GM19372 (cell line): ENCODE measurements around the gene JSRP1.
A peak's percentile ranks its signal among the peaks of the same experiment; 100 is the strongest.
"Not testable (repeated sequence)": the region's sequence is repeated elsewhere in the genome, so short reads cannot be mapped to it uniquely, and the experiment has no call there.

ENCODE experiments used
- ATAC-seq: cut with Tn5 transposase; IDR thresholded peaks from one replicate; pipeline ENCODE4 v1.9.1; 2021; ENCODE audit warnings: mild to moderate bottlenecking, low read depth, moderate library complexity; ENCODE audit not compliant: unreplicated experiment

Gene JSRP1

DNA sequence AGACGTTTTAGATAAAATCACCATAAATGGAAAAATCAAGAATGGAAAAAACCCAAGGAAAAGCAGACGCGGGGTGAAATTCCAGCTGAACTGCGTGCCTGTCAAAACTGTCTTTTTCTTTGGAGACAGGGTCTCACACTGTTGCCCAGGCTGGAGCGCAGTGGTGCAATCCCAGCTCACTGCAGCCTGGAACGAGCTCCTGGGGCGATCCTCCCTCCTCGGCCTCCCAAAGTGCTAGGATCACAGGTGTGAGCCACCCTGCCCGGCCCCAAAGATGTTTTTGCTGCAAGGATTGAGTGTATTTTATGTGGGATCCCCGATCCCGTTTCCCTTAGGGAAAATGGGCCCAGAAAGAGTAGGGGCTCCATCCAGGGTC lies 26.6 kb upstream of the JSRP1 start:
- no peak for ATAC-seq

DNA sequence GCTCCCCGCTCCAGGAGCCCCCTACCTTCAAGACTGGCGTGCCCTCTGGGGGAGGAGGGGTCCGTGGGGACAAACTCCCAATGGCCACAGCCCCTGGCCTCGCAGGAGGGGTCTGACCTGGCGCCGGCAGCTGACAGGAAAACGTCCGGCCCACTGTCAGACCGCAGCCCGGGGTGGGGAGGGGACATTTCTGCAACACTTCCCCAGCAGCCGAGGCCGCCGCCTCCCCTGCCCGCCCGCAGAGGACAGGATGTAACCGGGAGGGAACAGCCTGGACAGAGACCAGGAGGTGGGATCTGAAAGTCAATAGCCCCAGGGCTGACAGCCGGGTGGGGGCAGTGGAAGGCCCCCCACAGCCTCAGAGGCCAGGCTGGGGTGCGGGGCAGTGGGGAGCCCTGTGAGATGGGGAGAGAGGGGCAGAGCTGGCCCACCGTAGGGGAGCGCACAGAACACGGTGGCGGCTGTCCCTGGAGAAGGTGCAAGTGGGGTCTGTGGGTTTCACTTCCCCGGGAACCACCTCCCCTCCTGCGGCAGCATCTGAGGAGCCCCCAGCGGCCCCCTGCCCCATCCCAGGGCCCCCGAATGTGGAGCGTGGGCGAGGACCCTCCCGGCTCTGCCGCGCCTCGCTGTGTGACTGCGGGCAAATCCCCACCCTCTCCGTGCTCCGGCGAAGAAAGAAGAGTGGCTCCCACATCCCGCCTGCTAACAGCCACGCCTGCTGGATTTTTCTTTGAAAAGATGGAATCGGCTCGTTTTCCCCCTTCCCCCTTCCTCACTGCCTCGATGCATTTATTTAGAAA lies 26.0 kb upstream of the JSRP1 start, which contains the start of gene PEAK3:
Gene PEAK3, minus strand, starts transcription at position 114 of the 800 bp plus-strand sequence. CDS start 1,244 bp downstream, outside the sequence.
- no peak for ATAC-seq

DNA sequence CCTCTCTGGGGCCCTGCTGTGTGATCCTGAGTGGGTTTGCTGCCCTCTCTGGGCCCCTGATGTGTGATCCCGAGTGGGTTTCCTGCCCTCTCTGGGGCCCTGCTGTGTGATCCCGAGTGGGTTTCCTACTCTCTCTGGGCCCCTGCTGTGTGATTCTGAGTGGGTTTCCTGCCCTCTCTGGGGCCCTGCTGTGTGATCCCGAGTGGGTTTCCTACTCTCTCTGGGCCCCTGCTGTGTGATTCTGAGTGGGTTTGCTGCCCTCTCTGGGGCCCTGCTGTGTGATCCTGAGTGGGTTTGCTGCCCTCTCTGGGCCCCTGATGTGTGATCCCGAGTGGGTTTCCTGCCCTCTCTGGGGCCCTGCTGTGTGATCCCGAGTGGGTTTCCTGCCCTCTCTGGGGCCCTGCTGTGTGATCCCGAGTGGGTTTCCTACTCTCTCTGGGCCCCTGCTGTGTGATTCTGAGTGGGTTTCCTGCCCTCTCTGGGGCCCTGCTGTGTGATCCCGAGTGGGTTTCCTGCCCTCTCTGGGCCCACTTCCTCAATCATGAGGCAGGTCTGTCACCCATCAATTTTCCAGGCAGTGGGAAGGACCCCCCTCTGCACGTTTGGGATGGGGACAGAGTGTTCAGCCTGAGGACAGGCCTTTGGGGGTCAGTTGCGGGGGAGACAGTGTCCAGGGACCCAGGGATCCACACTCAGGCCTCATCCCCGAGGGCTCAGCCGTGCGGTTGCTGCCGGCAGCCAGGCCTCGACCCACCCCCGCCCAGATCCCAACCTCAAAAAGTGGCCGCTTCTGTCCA lies 25.2 kb upstream of the JSRP1 start:
- not testable (repeated sequence) for ATAC-seq

DNA sequence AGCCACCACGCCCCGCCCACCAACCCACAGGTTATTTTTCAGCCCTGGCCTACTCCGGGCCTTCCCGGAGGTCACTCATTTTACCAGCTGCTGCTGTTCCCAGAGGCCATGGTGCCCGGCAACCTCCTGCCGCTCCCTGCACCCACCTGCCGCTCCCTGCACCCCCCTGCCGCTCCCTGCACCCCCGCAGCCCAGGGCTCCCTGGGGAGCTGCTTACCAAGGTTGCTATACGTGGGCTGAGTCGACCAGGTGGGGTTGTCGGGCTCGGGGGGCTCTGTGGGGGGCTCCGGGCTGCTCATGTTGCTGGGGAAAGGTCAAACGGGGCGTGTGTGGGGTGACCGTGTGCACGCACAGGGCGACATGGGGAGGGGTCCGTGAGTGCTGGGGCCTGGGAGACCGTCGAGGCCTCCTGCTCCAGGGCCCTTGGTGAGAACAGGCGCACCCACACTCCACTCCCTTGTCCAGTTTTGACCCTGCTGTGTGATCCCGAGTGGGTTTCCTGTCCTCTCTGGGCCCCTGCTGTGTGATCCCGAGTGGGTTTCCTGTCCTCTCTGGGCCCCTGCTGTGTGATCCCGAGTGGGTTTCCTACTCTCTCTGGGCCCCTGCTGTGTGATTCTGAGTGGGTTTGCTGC lies 24.5 kb upstream of the JSRP1 start:
- ATAC-seq = no peak

DNA sequence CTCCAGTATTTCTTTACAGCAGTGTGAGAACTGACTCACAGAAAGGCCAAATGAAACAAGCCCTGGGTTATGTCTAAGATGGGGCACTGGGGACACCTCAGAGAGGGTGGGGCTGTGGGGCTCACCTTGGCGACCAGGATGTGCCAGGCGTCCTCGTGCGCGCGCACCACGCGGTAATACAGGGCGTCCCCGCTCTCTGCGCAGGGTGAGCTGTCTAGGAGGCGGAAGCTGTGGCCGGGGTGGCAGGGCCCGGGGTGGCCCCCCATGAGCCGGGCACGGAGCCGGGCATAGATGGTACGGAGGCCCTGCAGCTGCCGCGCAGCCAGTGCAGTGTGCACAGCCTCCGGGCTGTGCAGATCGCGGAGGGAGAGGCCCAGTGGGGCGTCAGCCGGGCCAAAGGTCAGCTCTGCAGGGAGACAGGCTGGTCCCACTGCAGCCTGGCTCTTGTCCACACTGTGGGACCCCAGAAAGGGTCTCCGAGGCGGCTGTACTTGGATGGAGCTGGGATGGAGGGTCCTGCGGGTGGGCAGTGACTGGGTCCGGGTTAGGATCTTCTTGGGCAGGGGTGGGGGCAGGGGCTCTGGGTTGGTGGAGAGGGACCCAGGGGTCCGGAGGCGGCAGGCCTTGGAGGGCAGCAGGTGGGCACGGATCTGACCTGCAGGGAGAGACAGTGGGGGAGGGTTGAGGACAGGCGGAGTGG lies 22.4 kb upstream of the JSRP1 start:
- ATAC-seq = no peak

DNA sequence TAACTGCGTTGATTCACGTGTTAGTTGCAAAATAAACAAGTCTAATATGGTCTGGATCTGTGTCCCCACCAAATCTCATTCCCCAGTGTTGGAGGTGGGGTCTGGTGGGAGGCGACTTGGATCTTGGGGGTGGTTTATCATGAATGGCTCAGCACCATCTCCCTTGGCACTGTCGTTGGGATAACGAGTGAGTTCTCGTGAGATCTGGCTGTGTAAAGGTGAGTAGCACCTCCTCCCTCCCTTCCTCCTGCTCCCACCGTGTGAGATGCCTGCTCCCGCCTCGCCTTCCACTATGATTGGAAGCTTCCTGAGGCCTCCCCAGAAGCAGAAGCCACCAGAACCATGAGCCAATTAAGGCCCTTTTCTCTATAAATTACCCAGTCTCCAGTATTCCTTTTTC lies 20.9 kb upstream of the JSRP1 start:
- ATAC-seq = no peak

DNA sequence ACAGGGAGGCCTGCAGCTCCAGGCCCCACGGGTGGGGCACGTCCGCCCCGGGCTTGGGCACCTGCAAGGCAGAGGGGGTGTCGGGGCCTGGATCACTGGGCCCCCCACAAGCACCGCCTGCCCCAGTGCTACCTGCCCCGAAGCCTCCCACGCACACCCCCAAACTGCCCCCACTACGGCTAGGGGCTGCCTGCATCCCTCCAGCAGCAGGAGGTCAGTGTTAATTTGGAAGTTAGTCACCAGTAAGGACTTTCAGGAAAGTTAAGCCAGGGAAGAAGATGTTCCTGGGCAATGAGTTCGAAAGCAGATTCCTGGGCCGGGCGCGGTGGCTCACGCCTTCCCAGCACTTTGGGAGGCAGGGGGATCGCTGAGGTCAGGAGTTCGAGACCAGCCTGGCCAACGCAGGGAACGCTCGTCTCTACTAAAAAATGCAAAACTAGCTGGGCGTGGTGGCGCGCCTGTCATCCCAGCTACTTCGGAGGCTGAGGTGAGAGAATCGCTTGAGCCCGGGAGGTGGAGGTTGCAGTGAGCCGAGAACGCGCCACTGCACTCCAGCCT lies 20.3 kb upstream of the JSRP1 start:
- no peak for ATAC-seq

DNA sequence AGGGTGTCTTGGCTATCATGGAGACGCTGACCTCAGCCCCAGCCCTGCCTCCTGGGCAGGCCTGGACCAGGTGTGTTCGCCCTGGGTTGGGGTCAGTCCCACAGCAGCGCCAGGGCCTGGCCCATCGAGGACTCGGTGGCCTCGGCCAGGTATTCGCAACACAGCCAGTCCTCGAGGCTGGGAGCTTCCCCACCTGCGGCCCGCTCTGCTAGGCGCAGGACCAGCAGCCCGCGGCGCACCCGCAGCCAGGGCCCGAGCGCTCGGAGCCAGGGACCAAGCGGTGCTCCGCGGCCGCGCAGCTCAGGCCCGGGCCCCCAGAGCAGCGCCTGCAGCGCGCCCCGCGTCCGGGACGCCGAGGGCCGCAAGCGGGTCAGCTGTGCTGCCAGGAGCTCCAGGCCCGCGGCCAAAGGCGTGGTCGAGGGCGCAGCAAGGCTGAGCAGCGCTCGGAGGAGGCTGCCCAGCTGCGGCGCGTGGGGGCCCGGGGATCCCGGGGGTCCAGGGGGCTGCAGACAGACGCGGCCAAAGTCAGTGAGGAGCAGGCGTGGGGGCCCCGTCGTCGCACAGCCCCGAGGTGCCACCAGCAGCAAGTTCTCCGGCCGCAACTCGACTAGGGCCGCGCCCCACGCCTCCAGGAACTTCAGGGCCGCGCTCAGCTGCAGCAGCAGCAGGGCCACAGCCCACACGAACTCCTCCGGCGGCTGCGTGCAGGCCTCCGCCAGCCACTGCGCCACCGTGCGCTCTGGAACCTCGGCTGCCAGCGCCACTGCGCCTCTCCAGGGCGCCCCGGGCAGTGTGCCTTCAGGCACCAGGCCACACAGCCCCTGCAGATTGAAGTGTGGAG lies 19.6 kb upstream of the JSRP1 start:
- ATAC-seq = no peak

DNA sequence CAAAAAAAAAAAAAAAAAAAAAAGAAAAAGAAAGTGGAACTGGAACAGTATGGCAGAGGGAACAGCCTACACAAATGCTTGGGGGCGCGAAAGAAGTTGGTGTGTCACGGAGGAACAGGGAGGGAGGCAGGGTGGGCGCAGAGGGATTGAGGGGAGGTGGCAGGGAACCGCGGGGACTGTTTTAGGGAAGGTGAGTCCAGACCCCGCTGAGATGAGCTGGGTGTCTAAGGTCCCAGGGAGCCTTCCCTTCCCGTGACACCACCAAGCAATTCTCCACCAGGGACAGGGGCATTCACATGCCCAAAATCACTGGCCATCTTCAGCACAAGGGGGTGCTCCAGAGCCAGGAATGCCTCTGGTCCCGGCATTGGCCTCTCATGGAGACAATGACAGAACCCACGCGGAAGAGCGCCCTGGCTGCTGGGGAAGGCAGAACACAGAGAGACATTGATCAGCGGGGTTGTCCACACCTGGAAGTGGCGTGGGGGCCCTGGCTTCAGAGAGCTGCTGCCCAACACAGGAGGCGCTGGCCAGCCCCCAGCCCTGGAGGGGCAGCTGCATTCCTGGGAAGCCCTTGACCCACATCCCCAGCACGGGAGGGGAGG lies 18.8 kb upstream of the JSRP1 start:
- ATAC-seq = no peak

DNA sequence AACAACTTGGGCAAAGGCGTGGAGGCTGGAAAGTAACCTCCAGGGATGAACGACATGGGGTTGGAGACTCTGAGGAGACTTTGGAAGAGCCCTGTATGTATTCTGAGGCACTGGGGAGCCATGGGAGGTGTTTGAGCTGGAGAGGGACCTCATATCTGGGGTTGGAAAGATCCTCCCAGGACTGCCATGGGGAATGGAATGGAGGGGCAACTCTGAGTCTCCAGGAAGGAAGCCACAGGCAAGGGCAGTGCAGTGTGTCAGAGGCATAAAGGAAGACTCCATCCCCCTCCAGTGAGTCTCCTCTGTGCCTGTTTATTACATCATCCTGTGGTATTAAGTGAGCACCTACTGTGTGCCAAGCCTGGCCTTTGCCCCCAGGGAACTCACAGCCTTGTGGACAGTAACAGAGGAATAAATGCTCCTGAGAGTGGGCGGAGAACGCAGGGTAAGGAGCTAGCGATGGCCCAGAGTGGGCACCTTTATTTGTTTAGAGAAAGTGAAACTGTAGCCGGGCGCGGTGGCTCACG lies 18.0 kb upstream of the JSRP1 start:
- ATAC-seq = no peak

DNA sequence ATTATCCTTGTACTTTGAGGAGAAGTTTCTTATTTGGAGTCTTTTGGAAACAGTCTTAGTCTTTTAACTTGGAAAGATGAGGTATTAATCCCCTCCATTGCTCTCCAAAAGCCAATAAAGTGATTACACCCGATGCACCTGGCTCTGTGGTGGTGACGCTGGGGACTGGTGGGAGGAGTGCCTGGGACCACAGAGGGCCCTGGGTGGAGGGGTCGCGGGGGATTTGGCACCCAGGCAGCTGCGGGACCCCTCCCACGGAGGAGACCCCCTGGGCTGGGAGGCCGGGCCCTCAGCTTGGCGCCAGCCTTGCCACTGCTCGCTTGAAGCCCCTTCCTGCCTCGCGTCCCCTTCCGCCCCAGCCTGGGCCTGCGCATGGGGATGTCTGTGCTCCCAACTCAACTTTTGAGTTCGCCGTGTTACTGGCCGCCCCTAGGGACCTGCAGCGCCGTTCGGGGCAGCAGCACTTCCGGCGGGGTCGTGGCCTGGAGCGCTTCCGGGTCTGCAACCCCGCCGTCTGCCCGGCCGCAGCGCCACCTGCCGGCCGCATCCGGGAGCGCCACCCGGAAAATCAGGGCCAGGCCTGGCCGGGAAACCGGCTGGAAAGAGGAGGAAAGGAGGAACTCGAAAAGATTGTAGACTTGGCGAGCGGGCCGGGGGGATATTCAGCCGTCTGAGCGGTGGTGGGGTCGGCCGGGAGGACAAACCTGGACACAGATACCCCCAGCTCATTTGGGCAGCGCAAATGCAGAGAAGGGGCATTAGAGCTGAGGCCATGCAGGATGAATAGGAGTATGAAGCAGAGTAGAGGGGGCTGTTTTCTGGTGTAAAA lies 17.4 kb upstream of the JSRP1 start:
- no peak for ATAC-seq

DNA sequence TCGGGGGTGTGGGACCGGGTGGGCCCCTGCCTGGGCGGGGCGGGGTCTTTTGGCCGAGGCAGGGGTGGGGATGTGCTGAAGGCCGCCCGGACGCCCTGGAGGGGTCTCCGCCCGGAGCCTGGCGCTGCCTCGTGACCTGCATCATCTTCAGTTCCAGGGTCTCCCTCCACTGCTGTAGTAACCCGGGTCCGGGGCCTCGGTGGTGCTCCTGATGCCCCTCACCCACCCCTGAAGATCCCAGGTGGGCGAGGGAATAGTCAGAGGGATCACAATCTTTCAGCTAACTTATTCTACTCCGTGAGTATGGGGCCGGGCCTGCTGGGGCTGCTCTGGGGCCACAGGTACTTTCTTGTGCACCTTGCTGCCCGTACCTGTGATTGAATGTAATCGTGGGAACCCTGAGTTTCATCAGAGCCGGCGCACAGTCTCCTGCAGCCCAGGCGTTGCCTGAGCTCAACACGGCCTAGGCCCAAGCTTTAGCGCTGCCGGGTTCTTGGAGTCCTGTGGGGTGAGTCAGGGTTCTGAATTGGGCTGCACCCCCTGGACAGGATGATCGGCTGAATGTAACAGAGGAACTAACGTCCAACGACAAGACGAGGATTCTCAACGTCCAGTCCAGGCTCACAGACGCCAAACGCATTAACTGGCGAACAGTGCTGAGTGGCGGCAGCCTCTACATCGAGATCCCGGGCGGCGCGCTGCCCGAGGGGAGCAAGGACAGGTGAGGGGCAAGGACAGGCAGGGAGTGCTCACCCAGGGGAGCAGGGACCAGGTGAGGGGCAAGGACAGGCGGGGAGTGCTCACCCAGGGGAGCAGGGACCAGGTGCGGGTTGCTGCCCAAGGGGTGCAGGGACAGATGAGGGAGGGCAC lies 15.3 kb upstream of the JSRP1 start:
- no peak for ATAC-seq

DNA sequence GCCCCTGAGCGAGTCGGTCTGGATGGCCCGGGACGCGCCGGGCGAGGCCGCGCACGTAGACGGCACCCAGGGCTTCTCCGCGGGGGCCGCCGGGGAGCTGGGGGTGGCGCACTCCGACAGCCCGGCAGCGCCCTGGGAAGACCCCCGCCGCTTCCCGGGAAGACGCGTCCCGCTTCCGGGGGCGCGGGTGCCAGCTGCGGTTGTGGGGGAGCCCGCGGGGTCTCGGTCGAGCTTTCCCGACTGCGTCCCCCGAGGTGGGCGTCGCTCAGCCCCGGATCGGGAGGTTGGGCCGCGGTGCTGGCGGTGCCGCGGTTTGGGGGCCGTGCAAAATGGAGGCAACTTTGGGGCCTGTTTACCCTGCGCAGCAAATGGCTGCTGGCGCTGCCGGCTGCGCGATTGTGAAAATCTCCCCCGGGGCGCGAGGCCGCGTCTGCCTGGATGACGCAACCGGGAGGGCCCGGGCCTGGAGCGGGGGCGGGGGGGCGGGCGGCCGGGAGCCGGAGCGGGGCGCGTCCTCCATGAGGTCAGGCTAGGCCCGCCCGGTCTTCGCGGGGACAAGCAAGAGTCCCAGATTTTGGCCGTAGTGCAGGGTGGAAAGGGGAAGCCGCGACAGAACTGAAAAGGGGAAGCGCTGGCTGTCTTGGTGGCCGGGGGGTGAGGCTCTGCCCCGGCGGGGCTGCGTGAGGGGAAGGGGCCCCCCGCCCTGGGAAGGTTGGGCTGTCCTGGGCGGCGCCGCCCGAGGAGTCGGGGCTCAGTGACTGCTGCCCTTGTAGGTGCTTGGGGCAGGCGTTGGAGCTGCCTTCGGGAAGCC lies 14.4 kb upstream of the JSRP1 start:
- no peak for ATAC-seq

DNA sequence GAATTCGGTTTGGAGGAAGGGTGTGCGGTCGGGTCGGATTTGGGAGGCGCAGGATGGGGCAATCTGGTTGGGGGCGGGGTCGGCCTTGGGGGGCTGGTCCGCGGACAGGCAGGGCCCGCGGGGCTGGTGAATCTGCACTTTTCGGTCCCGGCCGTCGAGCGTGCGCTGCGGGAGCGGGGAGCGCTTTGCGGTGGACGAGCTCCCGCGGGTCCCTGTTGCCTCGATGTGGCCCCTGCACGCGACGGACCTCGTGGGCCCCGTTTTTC lies 13.9 kb upstream of the JSRP1 start:
- no peak for ATAC-seq

DNA sequence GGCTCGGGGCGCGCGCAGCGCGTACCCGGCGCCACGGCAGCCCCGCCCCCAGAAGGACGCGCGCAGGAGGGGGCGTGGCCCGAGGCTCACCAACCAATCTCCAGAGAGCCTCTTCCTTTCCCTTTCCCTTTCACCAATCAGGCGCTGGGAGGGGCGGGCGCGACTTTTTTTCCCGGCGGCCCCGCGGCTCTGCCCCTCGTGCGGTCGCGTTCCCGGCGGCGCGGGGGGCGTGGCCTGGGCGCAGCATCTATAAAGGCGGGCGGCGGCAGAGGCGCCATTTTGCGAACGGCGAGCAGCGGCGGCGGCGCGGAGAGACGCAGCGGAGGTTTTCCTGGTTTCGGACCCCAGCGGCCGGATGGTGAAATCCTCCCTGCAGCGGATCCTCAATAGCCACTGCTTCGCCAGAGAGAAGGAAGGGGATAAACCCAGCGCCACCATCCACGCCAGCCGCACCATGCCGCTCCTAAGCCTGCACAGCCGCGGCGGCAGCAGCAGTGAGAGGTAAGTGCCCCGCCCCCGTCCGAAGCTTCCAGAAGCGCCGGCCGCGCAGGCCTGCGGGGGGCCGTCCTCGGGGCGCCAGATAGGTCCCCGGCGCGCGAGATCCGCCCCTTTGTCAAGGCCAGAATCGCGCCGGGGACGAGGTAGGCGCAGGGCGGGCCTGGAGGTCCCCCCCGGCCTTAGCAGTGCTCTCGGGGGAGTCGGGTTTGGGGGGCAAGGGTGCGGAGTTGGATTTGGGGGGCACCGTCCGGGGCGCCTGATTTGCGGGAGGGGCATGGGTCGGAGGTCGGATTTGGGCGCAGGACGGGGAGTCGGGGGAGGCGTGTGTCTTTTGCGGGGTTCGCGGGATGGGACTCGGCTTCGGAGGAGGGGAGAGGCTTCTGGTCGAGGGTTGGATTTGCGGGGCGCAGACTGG lies 13.3 kb upstream of the JSRP1 start:
- peak; percentile 60 for ATAC-seq

DNA sequence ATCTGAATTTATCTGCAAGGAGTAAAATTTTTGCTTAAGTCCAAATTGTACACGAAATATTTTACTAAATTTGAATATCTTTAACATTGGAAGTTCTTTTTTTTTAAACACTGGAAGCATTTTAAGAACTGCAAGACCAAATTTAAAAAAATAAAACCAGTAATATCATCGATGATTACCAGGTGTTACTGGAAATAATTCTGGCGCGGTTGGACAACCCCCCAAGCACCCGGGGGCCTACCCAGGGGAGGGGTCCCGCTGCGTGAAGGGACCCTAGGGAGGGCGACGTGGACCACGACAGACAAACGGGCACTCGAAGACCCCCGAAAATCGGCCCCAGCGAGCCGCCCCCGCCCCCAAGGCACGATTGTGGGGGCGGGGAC lies 12.6 kb upstream of the JSRP1 start:
- ATAC-seq = no peak
